Measurements from ENCODE around the gene CRYAB.
"Not testable (repeated sequence)": the region's sequence is repeated elsewhere in the genome, so short reads cannot be mapped to it uniquely, and the experiment has no call there.

The CRYAB gene

DNA sequence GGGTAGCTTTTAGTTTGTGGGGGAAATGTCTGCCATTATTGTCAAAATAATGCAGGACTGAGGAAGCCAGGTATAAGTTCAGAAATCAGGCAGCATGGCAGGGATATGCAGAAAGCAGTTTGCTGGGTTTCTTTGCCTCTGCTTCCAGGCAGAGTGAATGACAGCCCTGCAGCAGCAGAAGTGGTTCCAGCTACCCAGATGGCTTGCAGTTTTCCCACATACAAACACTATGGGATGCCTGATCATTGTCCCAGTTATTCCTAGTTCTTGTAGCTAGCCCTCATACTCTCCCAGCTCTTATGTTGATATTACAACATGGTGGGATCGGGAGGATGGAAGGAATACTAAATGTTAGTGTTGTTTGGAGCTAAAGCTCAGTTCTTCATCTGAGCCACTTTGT, 22.7 kb upstream of the CRYAB start:
- WGBS (ENCODE audit: insufficient coverage, insufficient read length): no CpG with 5 or more reads among the region's 1 CpG
- Histone ChIP-seq H3K9me3 (ENCODE audit: control insufficient read depth, insufficient read depth, low read length) (no peaks in the 10 kb centered on the region), H3K27ac (ENCODE audit: low read length) (no peak overlapping the region), H3K27me3 (ENCODE audit: control insufficient read depth, insufficient read depth, low read length) (no peaks in the 10 kb centered on the region), H3K4me3 (ENCODE audit: low read length) (no peak overlapping the region), H3K4me1 (ENCODE audit: control insufficient read depth, insufficient read depth, low read length) (peaks cover 9% of the 10 kb centered on the region), H3K36me3 (ENCODE audit: control insufficient read depth, insufficient read depth, low read length) (no peaks in the 10 kb centered on the region)
- no peak for DNase-seq (ENCODE audit: low read depth, low spot score)

DNA sequence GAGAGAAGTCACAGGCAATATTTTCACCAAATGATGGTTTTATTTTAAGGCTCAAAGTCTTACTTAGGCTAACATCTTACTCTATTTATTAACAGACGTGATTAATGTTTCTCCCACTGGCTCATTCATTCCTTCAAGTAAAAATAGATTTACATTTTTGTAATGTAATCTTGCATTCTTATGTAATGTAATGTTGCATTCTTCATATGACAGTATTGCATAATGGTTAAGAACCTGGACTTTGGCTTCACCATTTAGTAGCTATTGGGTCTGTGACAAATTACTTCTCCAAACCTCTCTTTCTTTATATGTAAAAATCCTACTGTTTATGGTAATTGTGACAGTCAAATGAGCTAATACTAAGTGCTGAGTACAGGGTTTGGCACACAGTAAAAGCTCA, 22.3 kb upstream of the CRYAB start:
- H3K36me3 ChIP-seq (ENCODE audit: control insufficient read depth, insufficient read depth, low read length): no peaks in the 10 kb centered on the region
- H3K27ac ChIP-seq (ENCODE audit: low read length): no peak overlapping the region
- no peak overlapping the region for H3K4me3 ChIP-seq (ENCODE audit: low read length)
- WGBS (ENCODE audit: insufficient coverage, insufficient read length): no CpG with 5 or more reads among the region's 1 CpG
- DNase-seq (ENCODE audit: low read depth, low spot score): no peak
- H3K4me1 ChIP-seq (ENCODE audit: control insufficient read depth, insufficient read depth, low read length): peaks cover 9% of the 10 kb centered on the region
- H3K9me3 ChIP-seq (ENCODE audit: control insufficient read depth, insufficient read depth, low read length): no peaks in the 10 kb centered on the region
- H3K27me3 ChIP-seq (ENCODE audit: control insufficient read depth, insufficient read depth, low read length): no peaks in the 10 kb centered on the region

DNA sequence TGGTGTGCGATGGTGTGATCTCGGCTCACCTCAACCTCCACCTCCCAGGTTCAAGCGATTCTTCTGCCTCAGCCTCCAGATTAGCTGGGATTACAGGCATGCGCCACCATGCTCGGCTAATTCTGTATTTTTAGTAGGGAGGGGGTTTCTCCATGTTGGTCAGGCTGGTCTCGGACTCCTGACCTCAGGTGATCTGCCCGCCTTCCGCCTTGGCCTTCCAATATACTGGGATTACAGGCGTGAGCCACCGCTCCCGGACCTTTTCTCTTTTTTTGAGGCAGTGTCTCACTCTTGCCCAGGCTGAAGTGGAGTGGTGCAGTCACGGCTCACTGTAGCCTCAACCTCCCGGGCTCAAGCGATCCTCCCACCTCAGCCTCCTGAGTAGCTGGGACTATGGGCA, 21.6 kb upstream of the CRYAB start:
- not testable (repeated sequence) for H3K9me3 ChIP-seq (ENCODE audit: control insufficient read depth, insufficient read depth, low read length); H3K27me3 ChIP-seq (ENCODE audit: control insufficient read depth, insufficient read depth, low read length); H3K36me3 ChIP-seq (ENCODE audit: control insufficient read depth, insufficient read depth, low read length); H3K27ac ChIP-seq (ENCODE audit: low read length); H3K4me3 ChIP-seq (ENCODE audit: low read length); DNase-seq (ENCODE audit: low read depth, low spot score); H3K4me1 ChIP-seq (ENCODE audit: control insufficient read depth, insufficient read depth, low read length)
- WGBS (ENCODE audit: insufficient coverage, insufficient read length): no CpG with 5 or more reads among the region's 14 CpGs

DNA sequence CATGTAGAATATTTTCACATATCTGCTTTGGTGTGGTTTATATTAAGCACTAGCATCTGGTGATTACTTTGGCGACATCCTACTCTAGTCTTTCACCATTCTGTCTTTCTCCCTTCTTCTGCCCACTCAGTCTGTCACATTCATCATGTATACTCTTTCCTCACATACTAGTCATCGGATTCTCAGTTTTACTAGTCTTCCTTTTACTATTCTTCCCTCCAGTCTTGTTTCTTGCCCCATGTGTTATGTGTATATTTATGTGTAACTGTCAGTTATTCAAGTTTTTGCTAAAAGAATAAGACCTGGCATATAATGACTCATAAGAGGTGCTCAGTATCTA, 21.0 kb upstream of the CRYAB start:
- no CpG with 5 or more reads among the region's 2 CpGs for whole genome bisulfite sequencing (ENCODE audit: insufficient coverage, insufficient read length)

DNA sequence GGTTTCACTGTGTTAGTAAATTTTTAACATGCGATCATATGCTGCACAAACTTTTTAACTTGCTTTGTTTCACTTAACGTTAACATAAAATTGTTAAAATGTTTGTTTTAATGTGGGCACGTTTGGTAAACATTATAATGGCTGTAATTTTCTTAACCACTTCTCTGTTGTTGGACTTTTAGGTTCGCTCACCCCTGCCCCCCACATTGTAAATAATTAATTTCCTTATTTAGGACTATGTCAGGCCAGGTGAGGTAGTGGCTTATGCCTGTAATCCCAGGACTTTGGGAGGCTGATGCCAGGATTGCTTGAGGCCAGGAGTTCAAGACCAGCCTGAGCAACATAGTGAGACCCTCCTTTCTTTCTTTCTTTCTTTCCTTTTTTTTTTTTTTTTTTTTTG, 18.9 kb upstream of the CRYAB start:
- Histone ChIP-seq H3K4me3 (ENCODE audit: low read length) (no peak overlapping the region), H3K4me1 (ENCODE audit: control insufficient read depth, insufficient read depth, low read length) (peaks cover 10% of the 10 kb centered on the region; the same call in 1 of the 2 replicates), H3K9me3 (ENCODE audit: control insufficient read depth, insufficient read depth, low read length) (no peaks in the 10 kb centered on the region), H3K36me3 (ENCODE audit: control insufficient read depth, insufficient read depth, low read length) (no peaks in the 10 kb centered on the region), H3K27me3 (ENCODE audit: control insufficient read depth, insufficient read depth, low read length) (no peaks in the 10 kb centered on the region), H3K27ac (ENCODE audit: low read length) (no peak overlapping the region)
- WGBS (ENCODE audit: insufficient coverage, insufficient read length): no CpG with 5 or more reads among the region's 4 CpGs
- no peak for DNase-seq (ENCODE audit: low read depth, low spot score)

More for the DNA sequence above, 21.0 kb upstream of the CRYAB start:
- Histone ChIP-seq H3K27me3 (ENCODE audit: control insufficient read depth, insufficient read depth, low read length) (no peaks in the 10 kb centered on the region), H3K27ac (ENCODE audit: low read length) (no peak overlapping the region), H3K9me3 (ENCODE audit: control insufficient read depth, insufficient read depth, low read length) (no peaks in the 10 kb centered on the region), H3K36me3 (ENCODE audit: control insufficient read depth, insufficient read depth, low read length) (no peaks in the 10 kb centered on the region), H3K4me3 (ENCODE audit: low read length) (no peak overlapping the region), H3K4me1 (ENCODE audit: control insufficient read depth, insufficient read depth, low read length) (peaks cover 2% of the 10 kb centered on the region; the same call in 1 of the 2 replicates)
- DNase-seq (ENCODE audit: low read depth, low spot score): no peak

DNA sequence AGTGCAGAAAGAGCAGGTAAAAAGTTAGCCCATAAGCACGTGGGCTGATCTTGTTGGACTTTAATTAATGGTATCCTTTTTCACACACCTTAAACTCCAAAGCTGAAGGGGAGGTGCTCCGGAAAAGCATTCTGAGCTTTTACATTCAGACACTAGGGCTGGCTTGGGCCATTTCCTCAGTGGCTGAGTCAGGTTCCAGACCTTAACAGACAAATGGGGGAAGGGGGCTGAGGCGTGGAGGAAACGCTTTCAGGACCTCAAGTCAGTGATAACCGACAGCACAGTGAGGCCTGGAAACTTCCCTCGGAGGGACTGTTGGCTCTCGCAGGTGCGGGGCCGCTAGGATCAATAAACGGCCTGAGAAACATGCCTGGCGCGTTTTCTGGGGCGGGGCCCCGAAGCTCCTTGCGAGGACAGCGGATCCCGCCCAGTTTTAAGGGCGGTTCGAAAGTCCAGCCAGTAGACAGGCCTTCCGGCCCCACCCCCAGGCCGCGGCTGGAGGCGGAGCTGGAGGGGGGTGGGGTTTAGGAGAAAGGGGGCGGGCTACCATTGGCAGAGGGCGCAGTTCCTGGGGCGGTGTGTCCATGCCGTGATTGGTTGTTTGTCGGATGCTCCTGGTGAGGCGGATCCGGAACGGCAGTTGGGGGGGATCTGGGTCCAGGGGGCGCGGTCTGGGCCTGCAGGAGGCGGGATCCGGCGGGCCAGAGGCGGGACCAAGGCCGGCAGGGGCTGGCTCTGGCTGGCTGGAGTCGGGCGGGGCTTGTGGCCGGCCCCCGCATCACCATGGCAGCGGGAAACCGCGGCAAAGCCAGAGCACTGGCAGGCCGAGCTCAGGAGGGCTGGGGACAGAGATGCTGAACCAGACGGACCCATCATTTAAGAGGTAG, 15.2 kb upstream of the CRYAB start:
- DNase-seq (ENCODE audit: low read depth, low spot score): peak; percentile 83
- peaks cover 10% of the 10 kb centered on the region; the same call in 1 of the 2 replicates for H3K4me1 ChIP-seq (ENCODE audit: control insufficient read depth, insufficient read depth, low read length)
- H3K9me3 ChIP-seq (ENCODE audit: control insufficient read depth, insufficient read depth, low read length): no peaks in the 10 kb centered on the region
- no peaks in the 10 kb centered on the region for H3K27me3 ChIP-seq (ENCODE audit: control insufficient read depth, insufficient read depth, low read length)
- H3K4me3 ChIP-seq (ENCODE audit: low read length): peak overlapping the region; percentile 41; the same call in 1 of the 2 replicates
- no peak overlapping the region for H3K27ac ChIP-seq (ENCODE audit: low read length)
- H3K36me3 ChIP-seq (ENCODE audit: control insufficient read depth, insufficient read depth, low read length): no peaks in the 10 kb centered on the region
- no CpG with 5 or more reads among the region's 47 CpGs for WGBS (ENCODE audit: insufficient coverage, insufficient read length)

DNA sequence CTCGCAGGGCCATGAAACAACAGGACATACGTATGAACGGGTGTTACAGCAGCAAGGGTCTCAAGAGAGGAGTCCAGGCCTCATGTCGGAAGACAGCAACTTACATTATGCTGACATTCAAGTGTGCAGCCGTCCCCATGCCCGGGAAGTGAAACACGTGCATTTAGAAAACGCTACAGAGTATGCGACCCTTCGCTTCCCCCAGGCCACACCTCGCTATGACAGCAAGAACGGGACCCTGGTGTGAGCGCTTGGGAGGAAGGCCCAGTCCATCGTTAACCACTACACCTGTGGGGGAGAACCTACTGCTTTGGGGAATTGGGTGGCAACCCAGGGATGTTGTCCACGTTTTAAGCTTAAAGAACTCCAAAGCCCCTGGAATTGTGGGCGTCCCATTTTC, 14.4 kb upstream of the CRYAB start:
- no peak for DNase-seq (ENCODE audit: low read depth, low spot score)
- H3K4me3 ChIP-seq (ENCODE audit: low read length): no peak overlapping the region
- no peak overlapping the region for H3K27ac ChIP-seq (ENCODE audit: low read length)
- H3K4me1 ChIP-seq (ENCODE audit: control insufficient read depth, insufficient read depth, low read length): peaks cover 8% of the 10 kb centered on the region; the same call in 1 of the 2 replicates
- no peaks in the 10 kb centered on the region for H3K36me3 ChIP-seq (ENCODE audit: control insufficient read depth, insufficient read depth, low read length)
- WGBS (ENCODE audit: insufficient coverage, insufficient read length): no CpG with 5 or more reads among the region's 16 CpGs
- no peaks in the 10 kb centered on the region for H3K9me3 ChIP-seq (ENCODE audit: control insufficient read depth, insufficient read depth, low read length)
- H3K27me3 ChIP-seq (ENCODE audit: control insufficient read depth, insufficient read depth, low read length): no peaks in the 10 kb centered on the region

DNA sequence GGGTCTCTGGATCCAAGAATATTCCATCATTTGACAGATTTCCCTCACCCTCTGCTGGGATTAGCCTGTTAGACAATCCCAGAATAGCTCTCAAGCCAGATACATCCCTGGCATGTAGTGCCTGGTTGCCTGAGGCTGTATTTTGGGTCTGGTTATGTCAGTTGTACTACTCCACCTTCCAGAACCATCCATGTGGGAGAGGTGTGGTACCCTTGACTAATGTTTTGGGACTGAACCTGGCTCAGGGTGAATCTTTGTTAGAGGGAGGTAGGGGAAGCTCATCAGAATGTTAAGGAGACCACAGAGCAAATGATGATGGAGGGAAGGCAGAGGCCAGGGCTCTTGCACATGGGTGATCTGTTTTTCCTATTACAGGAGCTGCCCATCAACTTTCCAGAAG, 12.4 kb upstream of the CRYAB start:
- H3K36me3 ChIP-seq (ENCODE audit: control insufficient read depth, insufficient read depth, low read length): no peaks in the 10 kb centered on the region
- no peak for DNase-seq (ENCODE audit: low read depth, low spot score)
- H3K27me3 ChIP-seq (ENCODE audit: control insufficient read depth, insufficient read depth, low read length): no peaks in the 10 kb centered on the region
- peaks cover 8% of the 10 kb centered on the region; the same call in 1 of the 2 replicates for H3K4me1 ChIP-seq (ENCODE audit: control insufficient read depth, insufficient read depth, low read length)
- H3K4me3 ChIP-seq (ENCODE audit: low read length): no peak overlapping the region
- H3K9me3 ChIP-seq (ENCODE audit: control insufficient read depth, insufficient read depth, low read length): no peaks in the 10 kb centered on the region
- H3K27ac ChIP-seq (ENCODE audit: low read length): no peak overlapping the region

DNA sequence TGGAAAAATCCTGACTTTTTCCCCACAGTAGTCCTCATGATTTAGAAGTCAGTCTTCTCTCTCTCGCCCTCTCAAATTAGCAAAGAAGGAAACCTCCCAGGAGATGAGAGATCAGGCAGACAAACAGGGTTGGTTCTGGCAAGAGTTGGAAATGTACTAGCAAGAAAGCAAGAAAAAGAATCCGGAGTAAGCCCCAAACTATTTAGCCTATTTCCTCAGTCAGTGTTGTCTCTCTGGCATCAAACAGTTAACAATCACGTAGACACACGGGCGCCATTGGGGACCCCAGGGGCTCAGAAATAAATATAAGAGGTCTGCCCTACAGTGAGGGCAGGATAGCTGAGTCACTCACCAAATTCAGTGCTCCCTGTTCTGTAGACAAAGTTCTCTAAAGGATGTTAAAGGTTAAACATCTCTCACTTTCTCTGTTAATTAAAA, 11.8 kb upstream of the CRYAB start:
- WGBS (ENCODE audit: insufficient coverage, insufficient read length): no CpG with 5 or more reads among the region's 5 CpGs
- no peaks in the 10 kb centered on the region for H3K27me3 ChIP-seq (ENCODE audit: control insufficient read depth, insufficient read depth, low read length)
- DNase-seq (ENCODE audit: low read depth, low spot score): no peak

DNA sequence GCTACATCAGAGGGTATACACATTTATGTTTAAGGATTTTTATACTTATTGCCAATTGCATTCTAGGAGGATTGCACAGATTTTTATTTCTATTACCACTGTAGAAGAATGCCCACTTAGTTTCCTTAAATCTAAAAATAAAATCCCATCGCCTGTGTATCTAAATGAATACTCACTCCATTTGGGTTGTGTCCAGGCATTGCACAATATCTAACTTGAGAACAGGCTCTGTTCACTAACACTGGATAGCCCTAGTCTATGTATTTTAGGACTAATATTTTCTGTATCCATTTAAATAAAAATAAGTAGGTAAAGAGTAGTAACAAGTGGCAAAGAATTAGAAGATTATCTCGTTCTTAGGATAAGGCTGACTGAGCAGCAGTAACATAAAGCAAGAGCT, 11.2 kb upstream of the CRYAB start:
- H3K4me3 ChIP-seq (ENCODE audit: low read length): no peak overlapping the region
- H3K36me3 ChIP-seq (ENCODE audit: control insufficient read depth, insufficient read depth, low read length): no peaks in the 10 kb centered on the region
- no peaks in the 10 kb centered on the region for H3K9me3 ChIP-seq (ENCODE audit: control insufficient read depth, insufficient read depth, low read length)
- no peaks in the 10 kb centered on the region; the same call in 1 of the 2 replicates for H3K27me3 ChIP-seq (ENCODE audit: control insufficient read depth, insufficient read depth, low read length)
- H3K27ac ChIP-seq (ENCODE audit: low read length): no peak overlapping the region
- no peak for DNase-seq (ENCODE audit: low read depth, low spot score)
- no CpG with 5 or more reads among the region's 2 CpGs for WGBS (ENCODE audit: insufficient coverage, insufficient read length)
- H3K4me1 ChIP-seq (ENCODE audit: control insufficient read depth, insufficient read depth, low read length): peaks cover 8% of the 10 kb centered on the region; the same call in 1 of the 2 replicates

More for the DNA sequence above, 11.8 kb upstream of the CRYAB start:
- H3K36me3 ChIP-seq (ENCODE audit: control insufficient read depth, insufficient read depth, low read length): no peaks in the 10 kb centered on the region
- H3K9me3 ChIP-seq (ENCODE audit: control insufficient read depth, insufficient read depth, low read length): no peaks in the 10 kb centered on the region
- no peak overlapping the region for H3K27ac ChIP-seq (ENCODE audit: low read length)
- H3K4me3 ChIP-seq (ENCODE audit: low read length): no peak overlapping the region
- H3K4me1 ChIP-seq (ENCODE audit: control insufficient read depth, insufficient read depth, low read length): peaks cover 8% of the 10 kb centered on the region; the same call in 1 of the 2 replicates
